HG03442 (cell line): ENCODE measurements around the gene IL17REL.

Source experiments
- ATAC-seq: cut with Tn5 transposase; IDR thresholded peaks from one replicate; pipeline ENCODE4 v1.9.1; 2021; ENCODE audit warnings: mild to moderate bottlenecking, moderate library complexity; ENCODE audit not compliant: unreplicated experiment

The IL17REL gene

GRCh38 chr22:50012211-50013181 is at the start of gene IL17REL:
IL17REL (minus strand) TSS chr22:50012765; CDS start chr22:50012646, 119 bp downstream.
- ATAC-seq: no peak

- ATAC-seq: no peak
Observed at GRCh38 chr22:50061824-50062355, 49.3 kb upstream of the IL17REL start.

GRCh38 chr22:50061141-50061823 is 48.7 kb upstream of the IL17REL start:
- no peak for ATAC-seq

GRCh38 chr22:50060441-50061140 is 48.0 kb upstream of the IL17REL start:
- ATAC-seq: no peak

GRCh38 chr22:50059881-50060262 is 47.3 kb upstream of the IL17REL start:
- no peak for ATAC-seq

- ATAC-seq: no peak
Observed at GRCh38 chr22:50058906-50059880, 46.6 kb upstream of the IL17REL start.

- ATAC-seq: no peak
Observed at GRCh38 chr22:50058061-50058905, 45.7 kb upstream of the IL17REL start, which contains the start of gene TTLL8. TTLL8 (minus strand) TSS chr22:50058298.

GRCh38 chr22:50057278-50058060 is 44.9 kb upstream of the IL17REL start:
- ATAC-seq: no peak

- no peak for ATAC-seq
Observed at GRCh38 chr22:50056214-50056972, 43.8 kb upstream of the IL17REL start.

GRCh38 chr22:50053861-50054260 is 41.3 kb upstream of the IL17REL start:
- no peak for ATAC-seq

GRCh38 chr22:50051930-50052329 is 39.4 kb upstream of the IL17REL start:
- no peak for ATAC-seq

- ATAC-seq: no peak
Observed at GRCh38 chr22:50049299-50050195, 37.0 kb upstream of the IL17REL start.

GRCh38 chr22:50048836-50049235 is 36.3 kb upstream of the IL17REL start:
- ATAC-seq: no peak

- no peak for ATAC-seq
Observed at GRCh38 chr22:50048061-50048765, 35.6 kb upstream of the IL17REL start.

GRCh38 chr22:50047346-50047745 is 34.8 kb upstream of the IL17REL start:
- ATAC-seq: no peak
